ENCODE data around the gene LARP4. TPM values are rescaled to one million over a fixed set of nuclear protein-coding genes. Genes with fewer than 3 reads are reported as not detected.

LARP4 gene
- total and polyA plus RNA-seq, 2 experiments from 2014 or later, result 59.1 to 88.8 TPM

DNA sequence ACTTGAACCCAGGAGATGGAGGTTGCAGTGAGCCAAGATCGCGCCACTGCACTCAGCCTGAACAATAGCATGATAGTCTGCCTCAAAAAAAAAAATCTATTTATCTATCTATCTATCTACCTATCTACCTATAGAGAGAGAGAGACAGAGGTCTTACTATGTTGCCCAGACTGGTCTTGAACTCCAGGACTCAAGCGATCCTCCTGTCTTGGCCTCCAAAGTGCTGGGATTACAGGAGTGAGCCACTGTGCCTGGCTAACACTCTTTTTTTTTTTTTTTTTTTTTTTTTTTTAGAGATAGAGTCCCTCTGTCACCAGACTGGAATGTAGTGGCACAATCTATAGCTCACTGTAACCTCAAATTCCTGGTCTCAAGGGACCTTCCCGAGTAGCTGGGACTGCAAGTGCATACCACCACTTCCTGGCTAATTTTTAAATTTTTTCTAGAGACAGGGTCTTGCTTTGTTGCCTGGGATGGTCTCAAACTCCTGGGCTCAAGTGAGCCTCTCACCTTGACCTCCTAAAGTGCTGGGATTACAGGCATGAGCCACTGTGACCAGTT is 6.1 kb upstream of the LARP4 start:
- no peak overlapping the region for H3K4me2 ChIP-seq
- H3K27ac Mint-ChIP-seq, result no peak overlapping the region
- no peak overlapping the region for H3K4me3 ChIP-seq
- H3K9me2 ChIP-seq (ENCODE audit: insufficient read depth), result no peaks in the 10 kb centered on the region
- H3K79me2 ChIP-seq (replicated peaks; ENCODE audit: insufficient read depth), result no peaks in the 10 kb centered on the region
- no peaks in the 10 kb centered on the region; the same call in 1 of the 2 replicates for H3K4me1 ChIP-seq (ENCODE audit: insufficient read depth)
- no peaks in the 10 kb centered on the region for H3K36me3 Mint-ChIP-seq (ENCODE audit: low read depth)
- ATAC-seq, result no peak
- no peaks in the 10 kb centered on the region for H3K27me3 ChIP-seq (ENCODE audit: insufficient read depth)
- no peaks in the 10 kb centered on the region for H3K27me3 Mint-ChIP-seq (ENCODE audit: insufficient read depth, low read depth, poor library complexity)
- no peaks in the 10 kb centered on the region; the same call in 2 of the 3 replicates for H3K9me3 Mint-ChIP-seq
- 0 out of 2 replicates have a peak overlapping the region, but pooled peaks have one; percentile 63 for H2AFZ ChIP-seq
- TF ChIP-seq EZH2 (IDR thresholded peaks at IDR 0.05; ENCODE audit: low read depth, unreplicated experiment) (no peak), NANOG (IDR thresholded peaks at IDR 0.05; ENCODE audit: borderline replicate concordance) (no peak)
- no peaks in the 10 kb centered on the region for H4K20me1 ChIP-seq (replicated peaks; ENCODE audit: insufficient read depth)
- no peaks in the 10 kb centered on the region for H3F3A ChIP-seq (replicated peaks; ENCODE audit: low read depth)
- H3K36me3 ChIP-seq (ENCODE audit: insufficient read depth), result no peaks in the 10 kb centered on the region
- no peak for DNase-seq (ENCODE audit: low spot score)
- no peak overlapping the region for H3K4me3 Mint-ChIP-seq
- peaks cover under 1% of the 10 kb centered on the region; the same call in 1 of the 3 replicates for H3K4me1 Mint-ChIP-seq
- H3K27ac ChIP-seq (ENCODE audit: low read depth), result no peak overlapping the region

DNA sequence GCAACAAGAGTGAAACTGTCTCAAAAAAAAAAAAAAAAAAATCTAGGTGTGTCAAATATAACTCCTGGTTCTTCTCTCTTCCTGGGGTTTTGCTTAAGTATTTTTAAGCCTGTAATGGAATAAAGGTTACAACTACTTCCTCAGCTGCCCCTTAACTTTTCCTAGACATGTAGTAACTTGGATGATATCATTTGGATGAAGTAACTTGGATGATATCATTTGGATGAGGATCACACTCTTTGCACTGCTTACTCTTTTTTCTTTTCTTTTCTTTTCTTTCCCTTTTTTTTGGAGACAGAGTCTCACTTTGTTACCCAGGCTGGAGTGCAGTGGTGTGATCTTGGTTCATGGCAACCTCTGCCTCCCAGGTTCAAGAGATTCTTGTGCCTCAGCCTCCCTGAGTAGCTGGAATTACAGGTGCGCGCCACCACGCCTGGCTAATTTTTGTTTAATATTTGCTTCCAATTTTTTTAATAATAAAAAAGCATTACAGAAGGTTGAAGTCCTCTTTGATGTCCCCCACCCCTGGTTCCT is 3.5 kb upstream of the LARP4 start:
- ATAC-seq, result no peak
- H3K27me3 ChIP-seq (ENCODE audit: insufficient read depth), result no peaks in the 10 kb centered on the region
- no peak overlapping the region for H2AFZ ChIP-seq
- no peak overlapping the region for H3K27ac Mint-ChIP-seq
- peaks cover 1% of the 10 kb centered on the region; the same call in 2 of the 3 replicates for H3K4me1 Mint-ChIP-seq
- no peak for DNase-seq (ENCODE audit: low spot score)
- no peaks in the 10 kb centered on the region for H3K36me3 ChIP-seq (ENCODE audit: insufficient read depth)
- H3K27me3 Mint-ChIP-seq (ENCODE audit: insufficient read depth, low read depth, poor library complexity), result peaks cover 9% of the 10 kb centered on the region
- no peaks in the 10 kb centered on the region for H3F3A ChIP-seq (replicated peaks; ENCODE audit: low read depth)
- peaks cover 12% of the 10 kb centered on the region for H3K79me2 ChIP-seq (replicated peaks; ENCODE audit: insufficient read depth)
- no peak overlapping the region for H3K4me2 ChIP-seq
- no peaks in the 10 kb centered on the region for H3K36me3 Mint-ChIP-seq (ENCODE audit: low read depth)
- no peaks in the 10 kb centered on the region; the same call in 2 of the 3 replicates for H3K9me3 Mint-ChIP-seq
- H3K4me3 Mint-ChIP-seq, result no peak overlapping the region
- no peak overlapping the region for H3K27ac ChIP-seq (ENCODE audit: low read depth)
- peaks cover 1% of the 10 kb centered on the region; the same call in 1 of the 2 replicates for H3K4me1 ChIP-seq (ENCODE audit: insufficient read depth)
- H4K20me1 ChIP-seq (replicated peaks; ENCODE audit: insufficient read depth), result no peaks in the 10 kb centered on the region
- H3K4me3 ChIP-seq, result no peak overlapping the region
- no peaks in the 10 kb centered on the region for H3K9me2 ChIP-seq (ENCODE audit: insufficient read depth)
- TF ChIP-seq, protein P1, sequence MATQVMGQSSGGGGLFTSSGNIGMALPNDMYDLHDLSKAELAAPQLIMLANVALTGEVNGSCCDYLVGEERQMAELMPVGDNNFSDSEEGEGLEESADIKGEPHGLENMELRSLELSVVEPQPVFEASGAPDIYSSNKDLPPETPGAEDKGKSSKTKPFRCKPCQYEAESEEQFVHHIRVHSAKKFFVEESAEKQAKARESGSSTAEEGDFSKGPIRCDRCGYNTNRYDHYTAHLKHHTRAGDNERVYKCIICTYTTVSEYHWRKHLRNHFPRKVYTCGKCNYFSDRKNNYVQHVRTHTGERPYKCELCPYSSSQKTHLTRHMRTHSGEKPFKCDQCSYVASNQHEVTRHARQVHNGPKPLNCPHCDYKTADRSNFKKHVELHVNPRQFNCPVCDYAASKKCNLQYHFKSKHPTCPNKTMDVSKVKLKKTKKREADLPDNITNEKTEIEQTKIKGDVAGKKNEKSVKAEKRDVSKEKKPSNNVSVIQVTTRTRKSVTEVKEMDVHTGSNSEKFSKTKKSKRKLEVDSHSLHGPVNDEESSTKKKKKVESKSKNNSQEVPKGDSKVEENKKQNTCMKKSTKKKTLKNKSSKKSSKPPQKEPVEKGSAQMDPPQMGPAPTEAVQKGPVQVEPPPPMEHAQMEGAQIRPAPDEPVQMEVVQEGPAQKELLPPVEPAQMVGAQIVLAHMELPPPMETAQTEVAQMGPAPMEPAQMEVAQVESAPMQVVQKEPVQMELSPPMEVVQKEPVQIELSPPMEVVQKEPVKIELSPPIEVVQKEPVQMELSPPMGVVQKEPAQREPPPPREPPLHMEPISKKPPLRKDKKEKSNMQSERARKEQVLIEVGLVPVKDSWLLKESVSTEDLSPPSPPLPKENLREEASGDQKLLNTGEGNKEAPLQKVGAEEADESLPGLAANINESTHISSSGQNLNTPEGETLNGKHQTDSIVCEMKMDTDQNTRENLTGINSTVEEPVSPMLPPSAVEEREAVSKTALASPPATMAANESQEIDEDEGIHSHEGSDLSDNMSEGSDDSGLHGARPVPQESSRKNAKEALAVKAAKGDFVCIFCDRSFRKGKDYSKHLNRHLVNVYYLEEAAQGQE (IDR thresholded peaks at IDR 0.05; ENCODE audit: unreplicated experiment), result no peak
- TF ChIP-seq, protein P2, sequence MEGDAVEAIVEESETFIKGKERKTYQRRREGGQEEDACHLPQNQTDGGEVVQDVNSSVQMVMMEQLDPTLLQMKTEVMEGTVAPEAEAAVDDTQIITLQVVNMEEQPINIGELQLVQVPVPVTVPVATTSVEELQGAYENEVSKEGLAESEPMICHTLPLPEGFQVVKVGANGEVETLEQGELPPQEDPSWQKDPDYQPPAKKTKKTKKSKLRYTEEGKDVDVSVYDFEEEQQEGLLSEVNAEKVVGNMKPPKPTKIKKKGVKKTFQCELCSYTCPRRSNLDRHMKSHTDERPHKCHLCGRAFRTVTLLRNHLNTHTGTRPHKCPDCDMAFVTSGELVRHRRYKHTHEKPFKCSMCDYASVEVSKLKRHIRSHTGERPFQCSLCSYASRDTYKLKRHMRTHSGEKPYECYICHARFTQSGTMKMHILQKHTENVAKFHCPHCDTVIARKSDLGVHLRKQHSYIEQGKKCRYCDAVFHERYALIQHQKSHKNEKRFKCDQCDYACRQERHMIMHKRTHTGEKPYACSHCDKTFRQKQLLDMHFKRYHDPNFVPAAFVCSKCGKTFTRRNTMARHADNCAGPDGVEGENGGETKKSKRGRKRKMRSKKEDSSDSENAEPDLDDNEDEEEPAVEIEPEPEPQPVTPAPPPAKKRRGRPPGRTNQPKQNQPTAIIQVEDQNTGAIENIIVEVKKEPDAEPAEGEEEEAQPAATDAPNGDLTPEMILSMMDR (conservative IDR thresholded peaks at IDR 0.05; ENCODE audit: low read depth in 2 of 2), result no peak
- TF ChIP-seq JUNB (IDR thresholded peaks at IDR 0.05; ENCODE audit: unreplicated experiment), result no peak
- TF ChIP-seq POLR2AphosphoS5 (IDR thresholded peaks at IDR 0.05; ENCODE audit: low read depth), result no peak
- TF ChIP-seq EZH2 (IDR thresholded peaks at IDR 0.05; ENCODE audit: low read depth, unreplicated experiment), result no peak
- no peak for TF ChIP-seq CREB1 (CRISPR knock-in tag; IDR thresholded peaks at IDR 0.05; ENCODE audit: low read depth)
- no peak for TF ChIP-seq EZH2phosphoT487 (IDR thresholded peaks at IDR 0.05; ENCODE audit: unreplicated experiment)
- no peak for TF ChIP-seq NANOG (IDR thresholded peaks at IDR 0.05; ENCODE audit: borderline replicate concordance)
- TF ChIP-seq, protein P3, sequence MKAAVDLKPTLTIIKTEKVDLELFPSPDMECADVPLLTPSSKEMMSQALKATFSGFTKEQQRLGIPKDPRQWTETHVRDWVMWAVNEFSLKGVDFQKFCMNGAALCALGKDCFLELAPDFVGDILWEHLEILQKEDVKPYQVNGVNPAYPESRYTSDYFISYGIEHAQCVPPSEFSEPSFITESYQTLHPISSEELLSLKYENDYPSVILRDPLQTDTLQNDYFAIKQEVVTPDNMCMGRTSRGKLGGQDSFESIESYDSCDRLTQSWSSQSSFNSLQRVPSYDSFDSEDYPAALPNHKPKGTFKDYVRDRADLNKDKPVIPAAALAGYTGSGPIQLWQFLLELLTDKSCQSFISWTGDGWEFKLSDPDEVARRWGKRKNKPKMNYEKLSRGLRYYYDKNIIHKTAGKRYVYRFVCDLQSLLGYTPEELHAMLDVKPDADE (IDR thresholded peaks at IDR 0.05), result no peak
